HFFc6 (cell line): ENCODE measurements around the gene MALAT1. TPM values are rescaled to one million over a fixed set of nuclear protein-coding genes. Genes with fewer than 3 reads are reported as not detected.
A peak's percentile ranks its signal among the peaks of the same experiment; 100 is the strongest.

Experiments used
- DNase-seq: peaks from one replicate; pipeline ENCODE4 v3.0.0-alpha.2; 2018
- H3K27ac Mint-ChIP-seq: 2 replicates; pipeline ENCODE4 v1.8.0; 2020; ENCODE audit warnings: mild to moderate bottlenecking, mixed read lengths
- H3K27me3 Mint-ChIP-seq: 2 replicates; pipeline ENCODE4 v1.8.0; 2021; ENCODE audit warnings: mild to moderate bottlenecking, moderate library complexity, mixed read lengths; ENCODE audit not compliant: insufficient read depth
- H3K36me3 Mint-ChIP-seq: 2 replicates; pipeline ENCODE4 v1.8.0; 2021; ENCODE audit warnings: low read depth, mixed read lengths
- H3K4me1 Mint-ChIP-seq: 2 replicates; pipeline ENCODE4 v1.8.0; 2020; ENCODE audit warnings: low read depth, mixed read lengths
- H3K4me3 Mint-ChIP-seq: 2 replicates; pipeline ENCODE4 v1.8.0; 2020; ENCODE audit warnings: mild to moderate bottlenecking, moderate library complexity, mixed read lengths
- H3K9me3 Mint-ChIP-seq: 2 replicates; pipeline ENCODE4 v1.8.0; 2020; ENCODE audit warnings: mild to moderate bottlenecking, mixed read lengths
- total RNA-seq, 6 experiments: library from RNA; stranded (reverse); fragmentation: NEBNext Ultra II Directional; extraction: Animal tissue kit (Norgen Biotek cat#: 25700); gene quantifications; 2 replicates in 1 of 6; 3 replicates in 5 of 6; pipeline ENCODE4 v1.2.3, GENCODE V29; 2021
- TF ChIP-seq, protein P1 (sequence below): fragments of 200-600 bp; sonication (generic); IDR thresholded peaks from 2 replicates; pipeline ENCODE4 v1.5.0; 2021; ENCODE audit warnings: antibody characterized with exemption, mild to moderate bottlenecking

MALAT1 gene
- total RNA-seq, 6 experiments from 2014 or later = 3,136 to 4,087 (median 3,570) TPM

GRCh38 chr11:65538915-65539743 lies 40.3 kb downstream of the MALAT1 start:
- H3K4me3 Mint-ChIP-seq = no peak overlapping the region; the same call in 1 of the 2 replicates
- peaks cover 13% of the 10 kb centered on the region for H3K4me1 Mint-ChIP-seq
- no peaks in the 10 kb centered on the region for H3K9me3 Mint-ChIP-seq
- TF ChIP-seq, protein P1, sequence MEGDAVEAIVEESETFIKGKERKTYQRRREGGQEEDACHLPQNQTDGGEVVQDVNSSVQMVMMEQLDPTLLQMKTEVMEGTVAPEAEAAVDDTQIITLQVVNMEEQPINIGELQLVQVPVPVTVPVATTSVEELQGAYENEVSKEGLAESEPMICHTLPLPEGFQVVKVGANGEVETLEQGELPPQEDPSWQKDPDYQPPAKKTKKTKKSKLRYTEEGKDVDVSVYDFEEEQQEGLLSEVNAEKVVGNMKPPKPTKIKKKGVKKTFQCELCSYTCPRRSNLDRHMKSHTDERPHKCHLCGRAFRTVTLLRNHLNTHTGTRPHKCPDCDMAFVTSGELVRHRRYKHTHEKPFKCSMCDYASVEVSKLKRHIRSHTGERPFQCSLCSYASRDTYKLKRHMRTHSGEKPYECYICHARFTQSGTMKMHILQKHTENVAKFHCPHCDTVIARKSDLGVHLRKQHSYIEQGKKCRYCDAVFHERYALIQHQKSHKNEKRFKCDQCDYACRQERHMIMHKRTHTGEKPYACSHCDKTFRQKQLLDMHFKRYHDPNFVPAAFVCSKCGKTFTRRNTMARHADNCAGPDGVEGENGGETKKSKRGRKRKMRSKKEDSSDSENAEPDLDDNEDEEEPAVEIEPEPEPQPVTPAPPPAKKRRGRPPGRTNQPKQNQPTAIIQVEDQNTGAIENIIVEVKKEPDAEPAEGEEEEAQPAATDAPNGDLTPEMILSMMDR = no peak
- no peak overlapping the region for H3K27ac Mint-ChIP-seq
- no peak for DNase-seq
- peaks cover 20% of the 10 kb centered on the region; the same call in 1 of the 2 replicates for H3K36me3 Mint-ChIP-seq
- H3K27me3 Mint-ChIP-seq = peaks cover 12% of the 10 kb centered on the region

GRCh38 chr11:65539744-65540289 lies 41.0 kb downstream of the MALAT1 start:
- DNase-seq = no peak
- H3K27me3 Mint-ChIP-seq = peaks cover 10% of the 10 kb centered on the region
- H3K4me1 Mint-ChIP-seq = peaks cover 13% of the 10 kb centered on the region
- peak overlapping the region; percentile 80 for H3K4me3 Mint-ChIP-seq
- H3K36me3 Mint-ChIP-seq = peaks cover 13% of the 10 kb centered on the region; the same call in 1 of the 2 replicates
- TF ChIP-seq, protein P1 = peak; percentile 70
- no peaks in the 10 kb centered on the region for H3K9me3 Mint-ChIP-seq
- H3K27ac Mint-ChIP-seq = peak overlapping the region; percentile 76

GRCh38 chr11:65540290-65541092 lies 41.6 kb downstream of the MALAT1 start:
- Mint-ChIP-seq H3K36me3 (peaks cover 12% of the 10 kb centered on the region; the same call in 1 of the 2 replicates), H3K9me3 (no peaks in the 10 kb centered on the region), H3K27ac (peak overlapping the region; percentile 76), H3K4me1 (peaks cover 13% of the 10 kb centered on the region), H3K27me3 (peaks cover 10% of the 10 kb centered on the region), H3K4me3 (peak overlapping the region; percentile 80)
- TF ChIP-seq, protein P1 = peak; percentile 89
- DNase-seq = peak; percentile 81

DNA sequence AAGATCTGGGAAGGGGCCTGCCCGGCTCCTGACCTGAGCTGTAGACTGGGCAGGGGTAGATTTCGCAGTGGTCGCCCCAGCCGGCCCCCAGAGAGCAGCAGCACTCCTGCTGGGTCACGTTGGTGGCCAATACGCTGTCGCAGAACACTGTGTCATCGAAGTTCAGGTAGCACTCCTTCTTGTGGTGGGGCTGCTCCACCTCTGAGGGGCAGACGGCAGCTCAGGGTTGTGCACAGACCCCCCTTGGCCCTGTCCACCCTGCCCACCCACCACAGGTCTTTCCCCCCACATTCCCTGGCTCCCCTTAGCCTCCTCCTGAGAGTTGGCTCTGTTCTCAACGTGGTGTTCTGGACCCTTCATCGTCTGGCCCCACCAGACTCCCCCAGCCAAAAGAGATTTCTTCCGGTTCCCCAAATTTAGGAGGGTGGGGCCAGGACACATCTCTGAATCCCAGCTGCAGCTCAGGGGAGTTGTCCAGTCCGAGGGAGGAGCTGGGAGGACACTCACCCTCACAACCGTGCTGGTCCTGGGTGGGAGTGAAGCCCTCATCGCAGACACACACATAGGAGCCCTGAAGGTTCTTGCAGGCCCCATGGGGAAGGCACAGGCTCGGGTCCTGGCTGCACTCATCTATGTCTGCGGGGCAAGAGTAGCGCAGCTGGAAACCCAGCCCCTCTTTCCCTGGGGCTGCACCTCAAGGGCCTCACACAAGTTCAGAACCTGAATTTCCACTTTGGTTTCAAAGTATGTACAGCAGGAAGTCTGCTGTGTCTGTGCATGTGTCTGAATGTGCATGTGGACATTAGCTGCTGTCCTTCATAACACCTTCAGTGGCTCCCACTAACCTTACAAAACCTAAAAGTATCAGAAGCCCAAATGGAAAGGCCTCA lies 42.5 kb downstream of the MALAT1 start:
- Mint-ChIP-seq H3K4me1 (peaks cover 13% of the 10 kb centered on the region), H3K36me3 (peaks cover 12% of the 10 kb centered on the region; the same call in 1 of the 2 replicates), H3K27ac (peak overlapping the region; percentile 76), H3K27me3 (peaks cover 10% of the 10 kb centered on the region), H3K4me3 (peak overlapping the region; percentile 80), H3K9me3 (no peaks in the 10 kb centered on the region)
- TF ChIP-seq, protein P1 = no peak; the same call in 1 of the 2 replicates
- no peak for DNase-seq
